ENCODE measurements around the gene PRRG2. TPM values are rescaled to one million over a fixed set of nuclear protein-coding genes. Genes with fewer than 3 reads are reported as not detected.

PRRG2 gene
- polyA plus RNA-seq, 1 of the 3 experiments (the other 2 are of a cell fraction): 0.44 TPM

DNA sequence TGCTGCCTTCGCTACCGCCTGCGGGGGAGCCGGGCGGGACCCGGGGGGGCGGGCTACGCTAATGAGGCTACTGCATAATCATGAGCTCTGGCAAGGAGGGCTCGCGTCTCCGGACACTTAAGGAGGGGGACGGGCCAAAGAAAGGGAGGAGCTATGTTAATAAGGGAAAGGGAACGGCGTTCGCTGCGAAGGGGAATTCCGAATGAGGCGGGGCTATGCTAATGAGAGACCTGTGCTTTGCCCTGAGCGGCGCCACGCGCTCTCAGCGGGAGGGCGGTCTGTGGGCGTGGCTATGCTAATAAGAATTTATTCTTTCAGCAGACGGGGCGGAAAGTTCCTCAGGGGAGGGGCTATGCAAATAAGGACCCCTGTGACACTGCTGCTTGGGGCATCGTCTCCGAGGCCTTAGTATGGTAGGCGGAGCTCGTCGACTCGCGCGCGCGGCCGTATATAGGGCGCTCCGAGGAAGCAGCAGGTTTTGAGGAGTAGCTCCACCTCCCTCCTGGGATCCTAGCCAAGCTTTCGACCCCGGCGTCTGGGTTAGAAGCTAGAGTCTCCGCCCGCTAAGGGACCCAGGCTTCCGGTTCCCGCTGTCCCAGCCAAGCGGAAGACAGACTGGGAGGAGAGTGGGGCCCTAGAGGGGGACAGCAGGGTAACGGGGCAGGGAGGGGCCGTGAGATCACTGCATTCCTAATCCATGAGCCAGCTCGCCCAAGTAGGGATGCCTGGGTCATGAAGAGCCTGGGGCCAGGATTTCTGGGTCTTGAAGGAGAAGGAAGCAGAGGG lies 59.2 kb downstream of the PRRG2 start, which contains the start of gene RRAS (continued):
- TF ChIP-seq CHD2 (IDR thresholded peaks at IDR 0.05; ENCODE audit: low read length, partially characterized antibody) (no peak), MEF2A (IDR thresholded peaks at IDR 0.05; ENCODE audit: borderline replicate concordance, low read depth) (no peak; the same call in 1 of the 2 replicates)
- TF ChIP-seq, protein P1, sequence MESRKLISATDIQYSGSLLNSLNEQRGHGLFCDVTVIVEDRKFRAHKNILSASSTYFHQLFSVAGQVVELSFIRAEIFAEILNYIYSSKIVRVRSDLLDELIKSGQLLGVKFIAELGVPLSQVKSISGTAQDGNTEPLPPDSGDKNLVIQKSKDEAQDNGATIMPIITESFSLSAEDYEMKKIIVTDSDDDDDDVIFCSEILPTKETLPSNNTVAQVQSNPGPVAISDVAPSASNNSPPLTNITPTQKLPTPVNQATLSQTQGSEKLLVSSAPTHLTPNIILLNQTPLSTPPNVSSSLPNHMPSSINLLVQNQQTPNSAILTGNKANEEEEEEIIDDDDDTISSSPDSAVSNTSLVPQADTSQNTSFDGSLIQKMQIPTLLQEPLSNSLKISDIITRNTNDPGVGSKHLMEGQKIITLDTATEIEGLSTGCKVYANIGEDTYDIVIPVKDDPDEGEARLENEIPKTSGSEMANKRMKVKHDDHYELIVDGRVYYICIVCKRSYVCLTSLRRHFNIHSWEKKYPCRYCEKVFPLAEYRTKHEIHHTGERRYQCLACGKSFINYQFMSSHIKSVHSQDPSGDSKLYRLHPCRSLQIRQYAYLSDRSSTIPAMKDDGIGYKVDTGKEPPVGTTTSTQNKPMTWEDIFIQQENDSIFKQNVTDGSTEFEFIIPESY (IDR thresholded peaks at IDR 0.05; ENCODE audit: borderline replicate concordance, low read depth): 0 out of 2 replicates have a peak, but pooled peaks have one; percentile 54

Small RNAs within 50 kb of the gene (small RNA-seq; reads per million reads assigned to genes)
- gene RF00019: 0 reads per million in 7 experiments

Other genes with a start within 250 kb of the PRRG2 start
- not detected in 2 replicates for gene CD37, start 245.9 kb upstream of the PRRG2 start, polyA plus RNA-seq (2012; rRNA removed)
- gene TEAD2, start 218.9 kb upstream of the PRRG2 start, polyA plus RNA-seq (2012; rRNA removed): 24.7 and 27.9 TPM in 2 replicates
- gene DKKL1, start 217.4 kb upstream of the PRRG2 start, polyA plus RNA-seq (2012; rRNA removed): 0.36 and 0.47 TPM in 2 replicates
- gene KASH5, start 193.1 kb upstream of the PRRG2 start, polyA plus RNA-seq (2012; rRNA removed): 0.03 and 0.20 TPM in 2 replicates
- not detected in 2 replicates for gene PTH2, start 157.9 kb upstream of the PRRG2 start, polyA plus RNA-seq (2012; rRNA removed)
- gene GFY, start 155.9 kb upstream of the PRRG2 start, polyA plus RNA-seq (2012; rRNA removed): not detected in 2 replicates
- gene SLC17A7, start 139.8 kb upstream of the PRRG2 start, polyA plus RNA-seq (2012; rRNA removed): 0.39 and 0.59 TPM in 2 replicates
- 145 and 157 TPM in 2 replicates for gene PIH1D1, start 129.5 kb upstream of the PRRG2 start, polyA plus RNA-seq (2012; rRNA removed)
- 13.6 and 15.7 TPM in 2 replicates for gene ALDH16A1, start 128.1 kb upstream of the PRRG2 start, polyA plus RNA-seq (2012; rRNA removed)
- 4.0 and 6.4 TPM in 2 replicates for gene FLT3LG, start 107.1 kb upstream of the PRRG2 start, polyA plus RNA-seq (2012; rRNA removed)
- 2,604 and 2,748 TPM in 2 replicates for gene RPL13A, start 93.7 kb upstream of the PRRG2 start, polyA plus RNA-seq (2012; rRNA removed)
- gene RPS11, start 84.9 kb upstream of the PRRG2 start, polyA plus RNA-seq (2012; rRNA removed): 6,915 and 7,579 TPM in 2 replicates
- 75.3 and 91.4 TPM in 2 replicates for gene FCGRT, start 68.7 kb upstream of the PRRG2 start, polyA plus RNA-seq (2012; rRNA removed)
- gene RCN3, start 53.3 kb upstream of the PRRG2 start, polyA plus RNA-seq (2012; rRNA removed): 1.4 and 1.8 TPM in 2 replicates
- gene NOSIP, start 760 bp upstream of the PRRG2 start, polyA plus RNA-seq (2012; rRNA removed): 101 and 128 TPM in 2 replicates
- gene PRR12, start 9.9 kb downstream of the PRRG2 start, polyA plus RNA-seq (2012; rRNA removed): 0.71 and 1.7 TPM in 2 replicates
- gene RRAS, start 58.8 kb downstream of the PRRG2 start, polyA plus RNA-seq (2012; rRNA removed): 113 and 141 TPM in 2 replicates
- 5.5 and 9.5 TPM in 2 replicates for gene SCAF1, start 60.9 kb downstream of the PRRG2 start, polyA plus RNA-seq (2012; rRNA removed)
- 85.9 and 112 TPM in 2 replicates for gene IRF3, start 84.5 kb downstream of the PRRG2 start, polyA plus RNA-seq (2012; rRNA removed)
- 20.3 and 27.9 TPM in 2 replicates for gene BCL2L12, start 84.6 kb downstream of the PRRG2 start, polyA plus RNA-seq (2012; rRNA removed)
- gene PRMT1, start 96.0 kb downstream of the PRRG2 start, polyA plus RNA-seq (2012; rRNA removed): 774 and 789 TPM in 2 replicates
- 1.3 TPM in 2 replicates for gene ADM5, start 108.3 kb downstream of the PRRG2 start, polyA plus RNA-seq (2012; rRNA removed)
- 118 and 139 TPM in 2 replicates for gene CPT1C, start 109.8 kb downstream of the PRRG2 start, polyA plus RNA-seq (2012; rRNA removed)
- not detected in 2 replicates for gene TSKS, start 182.0 kb downstream of the PRRG2 start, polyA plus RNA-seq (2012; rRNA removed)
- gene AP2A1, start 185.7 kb downstream of the PRRG2 start, polyA plus RNA-seq (2012; rRNA removed): 59.6 and 74.8 TPM in 2 replicates
- gene FUZ, start 232.0 kb downstream of the PRRG2 start, polyA plus RNA-seq (2012; rRNA removed): 23.7 and 29.9 TPM in 2 replicates
- 15.7 and 30.2 TPM in 2 replicates for gene MED25, start 237.0 kb downstream of the PRRG2 start, polyA plus RNA-seq (2012; rRNA removed)

Data from SK-N-SH (cell line).